Measurements from ENCODE around the gene FAM8A1.

FAM8A1 gene

DNA sequence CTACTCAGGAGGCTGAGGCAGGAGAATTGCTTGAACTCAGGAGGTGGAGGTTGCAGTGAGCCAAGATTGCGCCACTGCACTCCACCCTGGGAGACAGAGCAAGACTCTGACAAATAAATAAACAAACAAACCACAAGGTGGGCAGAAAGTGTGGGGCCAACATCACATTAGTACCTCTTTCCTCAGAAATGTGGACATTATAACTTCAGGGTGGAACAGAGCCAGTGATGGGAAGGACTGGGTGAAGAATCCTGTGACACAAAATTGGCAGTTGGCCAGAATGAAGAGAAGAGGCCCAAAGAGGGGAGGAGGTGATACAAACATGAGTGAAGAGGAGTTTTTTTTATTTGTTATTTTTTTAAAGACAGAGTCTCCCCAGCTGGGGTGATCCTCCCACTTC is 56.0 kb downstream of the FAM8A1 start:
- no peak for DNase-seq (ENCODE audit: low read depth, low spot score)

DNA sequence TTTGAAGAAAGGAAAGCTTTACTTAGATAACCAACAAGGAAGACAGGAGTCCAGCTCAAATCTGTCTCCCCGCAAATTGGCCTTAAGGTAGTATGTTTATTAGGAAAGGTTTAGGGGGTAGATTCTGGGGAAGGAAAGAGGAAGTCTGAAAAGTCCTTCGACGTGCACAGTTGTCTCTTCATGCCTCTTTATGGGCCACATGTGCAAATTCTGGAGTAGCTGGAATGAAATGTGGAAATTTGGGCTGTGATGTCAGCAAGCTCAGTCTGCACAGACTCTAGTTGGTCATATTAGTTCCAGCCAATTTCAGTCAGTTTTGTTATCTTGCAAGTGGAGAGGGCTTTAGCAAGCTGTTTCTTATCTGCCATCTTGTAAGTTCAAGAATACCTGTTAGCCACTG is 56.5 kb downstream of the FAM8A1 start:
- DNase-seq (ENCODE audit: low read depth, low spot score), result no peak
